Neural progenitor cell (in vitro differentiated cells): ENCODE measurements around the gene HHAT. TPM values are rescaled to one million over a fixed set of nuclear protein-coding genes. Genes with fewer than 3 reads are reported as not detected.
"Not testable (repeated sequence)": the region's sequence is repeated elsewhere in the genome, so short reads cannot be mapped to it uniquely, and the experiment has no call there.

Experiments used
- DNase-seq: peaks from one replicate; pipeline ENCODE4 v3.0.0-alpha.2; 2016; ENCODE audit warnings: low spot score
- H2AFZ ChIP-seq: fragments of 200-600 bp; sonication (generic); replicated peaks from 2 replicates; pipeline ENCODE4 v1.6.1; 2016; ENCODE audit warnings: antibody characterized with exemption
- H3F3A ChIP-seq: fragments of 200-600 bp; sonication (generic); 2 replicates; pipeline ENCODE4 v1.6.1; 2016; ENCODE audit warnings: antibody characterized with exemption, low read depth
- H3K27ac ChIP-seq: fragments of 200-600 bp; sonication (generic); 2 replicates; pipeline ENCODE4 v1.5.1; 2016; ENCODE audit warnings: mild to moderate bottlenecking
- H3K27me3 ChIP-seq: fragments of 200-600 bp; sonication (generic); 2 replicates; pipeline ENCODE4 v1.6.1; 2016; ENCODE audit warnings: mild to moderate bottlenecking, moderate library complexity
- H3K36me3 ChIP-seq: fragments of 200-600 bp; sonication (generic); 2 replicates; pipeline ENCODE4 v1.5.1; 2016
- H3K4me1 ChIP-seq: fragments of 200-600 bp; sonication (generic); 2 replicates; pipeline ENCODE4 v1.6.1; 2016; ENCODE audit warnings: mixed run types
- H3K4me2 ChIP-seq: fragments of 200-600 bp; sonication (generic); 2 replicates; pipeline ENCODE4 v1.6.1; 2016
- H3K4me3 ChIP-seq: fragments of 200-600 bp; sonication (generic); 2 replicates; pipeline ENCODE4 v1.5.1; 2016
- H3K79me2 ChIP-seq: fragments of 200-600 bp; sonication (generic); 2 replicates; pipeline ENCODE4 v1.6.1; 2016; ENCODE audit warnings: low read depth
- H3K9ac ChIP-seq: fragments of 200-600 bp; sonication (generic); 2 replicates; pipeline ENCODE4 v1.6.1; 2016
- H3K9me3 ChIP-seq: fragments of 200-600 bp; sonication (generic); 2 replicates; pipeline ENCODE4 v1.5.1; 2016; ENCODE audit warnings: low read depth
- H4K20me1 ChIP-seq: fragments of 200-600 bp; sonication (generic); 2 replicates; pipeline ENCODE4 v1.6.1; 2016; ENCODE audit warnings: low read depth
- H3K27ac Mint-ChIP-seq: 3 replicates; pipeline ENCODE4 v1.8.0; 2021; ENCODE audit warnings: mixed read lengths
- H3K27me3 Mint-ChIP-seq: 2 replicates; pipeline ENCODE4 v1.8.0; 2022; ENCODE audit warnings: low read depth, mild to moderate bottlenecking, inconsistent platforms, moderate library complexity, mixed read lengths; ENCODE audit not compliant: insufficient read depth
- H3K36me3 Mint-ChIP-seq: 3 replicates; pipeline ENCODE4 v1.8.0; 2021; ENCODE audit warnings: mixed read lengths
- H3K4me1 Mint-ChIP-seq: 3 replicates; pipeline ENCODE4 v1.8.0; 2021; ENCODE audit warnings: mixed read lengths
- H3K4me3 Mint-ChIP-seq: 3 replicates; pipeline ENCODE4 v1.8.0; 2021; ENCODE audit warnings: mild to moderate bottlenecking, moderate library complexity, mixed read lengths
- H3K9me3 Mint-ChIP-seq: 3 replicates; pipeline ENCODE4 v1.8.0; 2020; ENCODE audit warnings: mixed read lengths
- CTCF ChIP-seq: fragments of 200-600 bp; sonication (generic); IDR thresholded peaks from 2 replicates; pipeline ENCODE4 v1.5.1; 2017; ENCODE audit warnings: antibody characterized with exemption, mild to moderate bottlenecking
- EZH2 ChIP-seq: fragments of 200-600 bp; sonication (generic); IDR thresholded peaks from 2 replicates; pipeline ENCODE4 v1.6.1; 2017; ENCODE audit warnings: antibody characterized with exemption, mild to moderate bottlenecking, moderate library complexity
- EZH2phosphoT487 ChIP-seq: fragments of 200-600 bp; sonication (generic); IDR thresholded peaks from 2 replicates; pipeline ENCODE4 v1.6.1; 2017; ENCODE audit warnings: antibody characterized with exemption
- total RNA-seq: library from RNA; depleted of rRNA; stranded (reverse); fragments of >200 nt; gene quantifications from 2 replicates; pipeline ENCODE4 v1.2.3, GENCODE V29; 2015; ENCODE audit warnings: low replicate concordance

The HHAT gene
- total RNA-seq, 1 donor from 2014 or later, result 10.3 TPM

GRCh38 chr1:210400043-210400840 is 71.5 kb downstream of the HHAT start:
- Histone ChIP-seq H3K9ac (no peak overlapping the region), H2AFZ (no peak overlapping the region), H3K27me3 (no peaks in the 10 kb centered on the region), H3K4me3 (no peak overlapping the region), H4K20me1 (no peaks in the 10 kb centered on the region), H3F3A (no peaks in the 10 kb centered on the region), H3K4me1 (peaks cover 6% of the 10 kb centered on the region), H3K9me3 (no peaks in the 10 kb centered on the region), H3K27ac (no peak overlapping the region), H3K4me2 (no peak overlapping the region), H3K36me3 (no peaks in the 10 kb centered on the region), H3K79me2 (no peaks in the 10 kb centered on the region)
- no peaks in the 10 kb centered on the region for H3K9me3 Mint-ChIP-seq
- DNase-seq, result peak; percentile 74
- H3K4me3 Mint-ChIP-seq, result no peak overlapping the region
- peak overlapping the region; percentile 50 for H3K27ac Mint-ChIP-seq
- peaks cover 3% of the 10 kb centered on the region for H3K27me3 Mint-ChIP-seq
- no peaks in the 10 kb centered on the region for H3K4me1 Mint-ChIP-seq
- H3K36me3 Mint-ChIP-seq, result no peaks in the 10 kb centered on the region
- peak; percentile 87 for TF ChIP-seq CTCF
- no peak for TF ChIP-seq EZH2phosphoT487

GRCh38 chr1:210402560-210402959 is 73.9 kb downstream of the HHAT start:
- Mint-ChIP-seq H3K4me1 (peaks cover 15% of the 10 kb centered on the region), H3K27ac (no peak overlapping the region), H3K9me3 (no peaks in the 10 kb centered on the region), H3K4me3 (no peak overlapping the region), H3K27me3 (peaks cover 3% of the 10 kb centered on the region), H3K36me3 (no peaks in the 10 kb centered on the region)
- no peaks in the 10 kb centered on the region for H3K79me2 ChIP-seq
- no peaks in the 10 kb centered on the region for H3K36me3 ChIP-seq
- no peaks in the 10 kb centered on the region for H3K27me3 ChIP-seq
- H4K20me1 ChIP-seq, result peaks cover 6% of the 10 kb centered on the region
- H3F3A ChIP-seq, result peaks cover 15% of the 10 kb centered on the region
- no peak overlapping the region for H3K27ac ChIP-seq
- H2AFZ ChIP-seq, result no peak overlapping the region
- H3K9me3 ChIP-seq, result no peaks in the 10 kb centered on the region
- H3K9ac ChIP-seq, result no peak overlapping the region
- peaks cover 23% of the 10 kb centered on the region for H3K4me1 ChIP-seq
- H3K4me3 ChIP-seq, result no peak overlapping the region
- DNase-seq, result no peak
- H3K4me2 ChIP-seq, result no peak overlapping the region
- TF ChIP-seq EZH2 (no peak), EZH2phosphoT487 (no peak)

GRCh38 chr1:210405316-210405715 is 76.6 kb downstream of the HHAT start:
- no peak for DNase-seq
- TF ChIP-seq CTCF (no peak), EZH2phosphoT487 (no peak), EZH2 (no peak)
- no peaks in the 10 kb centered on the region for H3K36me3 ChIP-seq
- H3K4me3 Mint-ChIP-seq, result no peak overlapping the region
- H3K27me3 ChIP-seq, result no peaks in the 10 kb centered on the region
- no peak overlapping the region for H3K27ac Mint-ChIP-seq
- no peak overlapping the region for H3K27ac ChIP-seq
- no peaks in the 10 kb centered on the region for H3K36me3 Mint-ChIP-seq
- no peak overlapping the region for H3K9ac ChIP-seq
- H2AFZ ChIP-seq, result no peak overlapping the region
- no peaks in the 10 kb centered on the region for H3K79me2 ChIP-seq
- peaks cover 25% of the 10 kb centered on the region for H3K4me1 ChIP-seq
- peaks cover 18% of the 10 kb centered on the region for H3F3A ChIP-seq
- H3K9me3 ChIP-seq, result no peaks in the 10 kb centered on the region
- no peak overlapping the region for H3K4me3 ChIP-seq
- H4K20me1 ChIP-seq, result peaks cover 6% of the 10 kb centered on the region
- no peaks in the 10 kb centered on the region for H3K9me3 Mint-ChIP-seq
- peaks cover 24% of the 10 kb centered on the region for H3K4me1 Mint-ChIP-seq
- H3K4me2 ChIP-seq, result no peak overlapping the region
- peaks cover 3% of the 10 kb centered on the region for H3K27me3 Mint-ChIP-seq

- H3K4me3 ChIP-seq, H3K27me3 Mint-ChIP-seq: not testable (repeated sequence)
Measured at GRCh38 chr1:210406341-210406740, 77.6 kb downstream of the HHAT start.

More at GRCh38 chr1:210406341-210406740, 77.6 kb downstream of the HHAT start:
- not testable (repeated sequence) for H3K27ac Mint-ChIP-seq, H4K20me1 ChIP-seq, H3K9me3 ChIP-seq, DNase-seq, H3K36me3 ChIP-seq, H3K4me3 Mint-ChIP-seq, H3K9me3 Mint-ChIP-seq, H3K9ac ChIP-seq, H3K36me3 Mint-ChIP-seq, H3K79me2 ChIP-seq, H2AFZ ChIP-seq, H3K27me3 ChIP-seq
- H3F3A ChIP-seq, result peaks cover 18% of the 10 kb centered on the region
- peaks cover 24% of the 10 kb centered on the region for H3K4me1 Mint-ChIP-seq
- H3K4me1 ChIP-seq, result peaks cover 25% of the 10 kb centered on the region
- peak overlapping the region; percentile 70 for H3K27ac ChIP-seq
- peak overlapping the region; percentile 17 for H3K4me2 ChIP-seq
